Loucy (cell line): Measurements from ENCODE around the gene YAE1.

Source experiments
- EZH2phosphoT487 ChIP-seq: fragments of 200-600 bp; IDR thresholded peaks from 2 replicates; pipeline ENCODE4 v1.6.1; 2018; ENCODE audit warnings: antibody characterized with exemption, mild to moderate bottlenecking, moderate library complexity, borderline replicate concordance
- TF ChIP-seq, protein P1 (sequence below): fragments of 200-600 bp; sonication (generic); conservative IDR thresholded peaks from 2 replicates; pipeline ENCODE4 v1.5.1; 2014; ENCODE audit warnings: mild to moderate bottlenecking, antibody characterized with exemption, low read length

- TF ChIP-seq, protein P1, sequence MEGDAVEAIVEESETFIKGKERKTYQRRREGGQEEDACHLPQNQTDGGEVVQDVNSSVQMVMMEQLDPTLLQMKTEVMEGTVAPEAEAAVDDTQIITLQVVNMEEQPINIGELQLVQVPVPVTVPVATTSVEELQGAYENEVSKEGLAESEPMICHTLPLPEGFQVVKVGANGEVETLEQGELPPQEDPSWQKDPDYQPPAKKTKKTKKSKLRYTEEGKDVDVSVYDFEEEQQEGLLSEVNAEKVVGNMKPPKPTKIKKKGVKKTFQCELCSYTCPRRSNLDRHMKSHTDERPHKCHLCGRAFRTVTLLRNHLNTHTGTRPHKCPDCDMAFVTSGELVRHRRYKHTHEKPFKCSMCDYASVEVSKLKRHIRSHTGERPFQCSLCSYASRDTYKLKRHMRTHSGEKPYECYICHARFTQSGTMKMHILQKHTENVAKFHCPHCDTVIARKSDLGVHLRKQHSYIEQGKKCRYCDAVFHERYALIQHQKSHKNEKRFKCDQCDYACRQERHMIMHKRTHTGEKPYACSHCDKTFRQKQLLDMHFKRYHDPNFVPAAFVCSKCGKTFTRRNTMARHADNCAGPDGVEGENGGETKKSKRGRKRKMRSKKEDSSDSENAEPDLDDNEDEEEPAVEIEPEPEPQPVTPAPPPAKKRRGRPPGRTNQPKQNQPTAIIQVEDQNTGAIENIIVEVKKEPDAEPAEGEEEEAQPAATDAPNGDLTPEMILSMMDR: no peak
- TF ChIP-seq EZH2phosphoT487: no peak
Measured at GRCh38 chr7:39592586-39592985, 26.4 kb downstream of the YAE1 start.
